HUDEP-2 (cell line): ENCODE measurements around the gene PTH2R.
"Not testable (repeated sequence)": the region's sequence is repeated elsewhere in the genome, so short reads cannot be mapped to it uniquely, and the experiment has no call there.

Source experiments
- DNase-seq, 76 experiments: peaks; one replicate each; lab custom pipeline; 2025; ENCODE audit not compliant: unreplicated experiment in 76 of 76; lab: John Stamatoyannopoulos, UW

PTH2R gene

GRCh38 chr2:208535578-208535977, 129.0 kb downstream of the PTH2R start:
- DNase-seq, result not testable (repeated sequence)

DNA sequence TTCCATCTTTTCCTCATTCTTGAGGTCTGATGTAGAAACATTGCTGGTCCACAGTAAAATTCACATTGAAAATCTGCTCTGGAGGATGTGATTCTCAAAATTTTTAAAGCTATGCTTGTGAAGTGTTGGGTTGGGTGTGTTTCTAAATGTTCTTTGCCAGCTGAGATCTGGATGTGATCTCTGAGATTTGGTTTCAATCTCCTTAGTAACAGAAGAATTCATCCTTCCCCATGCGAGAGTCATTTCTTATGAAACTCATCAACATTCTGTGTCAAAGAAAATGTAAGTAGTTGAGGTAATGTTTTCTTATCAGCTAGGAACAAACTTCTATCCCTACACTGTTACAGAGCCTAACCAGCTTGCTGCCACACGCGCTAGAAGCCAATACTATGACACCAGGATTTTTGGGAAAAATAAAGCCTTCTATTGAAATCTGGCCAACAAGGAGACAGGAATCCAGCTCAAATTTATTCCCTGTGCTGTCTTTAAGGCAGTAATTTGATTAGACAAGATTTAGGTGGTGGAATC, 134.9 kb downstream of the PTH2R start:
- DNase-seq, result peak in 2 of 76 experiments; percentile 1 to 37

GRCh38 chr2:208541989-208542464, 135.4 kb downstream of the PTH2R start:
- peak in 52 of 76 experiments; percentile 2 to 88 (median 42) for DNase-seq

DNA sequence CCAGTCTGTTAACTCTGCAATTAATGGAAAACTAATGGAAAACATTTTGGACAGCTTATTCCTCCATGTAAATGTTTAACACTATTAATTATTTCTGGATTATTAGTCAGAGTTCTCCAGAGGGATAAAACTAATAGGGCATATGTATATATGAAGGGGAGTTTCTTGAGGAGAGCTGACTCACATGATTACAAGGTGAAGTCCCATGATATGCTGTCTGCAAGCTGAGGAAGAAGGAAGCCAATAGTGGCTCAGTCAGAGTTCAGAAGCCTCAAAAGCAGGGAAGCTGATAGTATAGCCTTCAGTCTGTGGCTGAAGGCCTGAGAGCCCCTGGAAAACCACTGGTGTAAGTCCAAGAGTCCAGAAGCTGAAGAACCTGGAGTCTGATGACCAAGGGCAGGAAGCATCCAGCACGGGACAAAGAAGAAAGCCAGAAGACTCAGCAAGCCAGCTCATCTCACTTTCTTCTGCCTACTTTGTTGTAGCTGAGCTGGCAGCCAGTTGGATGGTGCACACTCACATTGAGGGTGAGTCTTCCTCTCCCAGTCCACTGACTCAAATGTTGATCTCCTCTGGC, 136.0 kb downstream of the PTH2R start:
- peak in 25 of 76 experiments; percentile 1 to 59 (median 18) for DNase-seq
